Calu3 (cell line): ENCODE measurements around the gene TSPAN18. TPM values are rescaled to one million over a fixed set of nuclear protein-coding genes. Genes with fewer than 3 reads are reported as not detected.

ENCODE experiments used
- BruUV-seq: library from RNA; stranded (reverse); fragments of 400-500 nt; replicated peaks from 2 replicates; lab custom pipeline; 2021; lab: Mats Ljungman, UMichigan
- CTCF ChIA-PET: fragments of 300-600 bp; sonication (Branson Sonifier 250); formaldehyde crosslinking; loops from one replicate; lab custom pipeline; 2022; ENCODE audit warnings: antibody characterized with exemption; lab: Charles Lee
- DNase-seq: peaks from one replicate; pipeline ENCODE4 v3.0.0; 2022
- H3K27ac Mint-ChIP-seq: one replicate; pipeline ENCODE4 v1.8.0; 2022; ENCODE audit warnings: mixed read lengths; ENCODE audit not compliant: unreplicated experiment
- H3K27me3 Mint-ChIP-seq: one replicate; pipeline ENCODE4 v1.8.0; 2022; ENCODE audit warnings: mixed read lengths; ENCODE audit not compliant: unreplicated experiment
- H3K36me3 Mint-ChIP-seq: one replicate; pipeline ENCODE4 v1.8.0; 2022; ENCODE audit warnings: mild to moderate bottlenecking, moderate library complexity, mixed read lengths; ENCODE audit not compliant: insufficient read depth, unreplicated experiment
- H3K4me1 Mint-ChIP-seq: one replicate; pipeline ENCODE4 v1.8.0; 2022; ENCODE audit warnings: mild to moderate bottlenecking, low read depth, mixed read lengths; ENCODE audit not compliant: unreplicated experiment
- H3K4me3 Mint-ChIP-seq: one replicate; pipeline ENCODE4 v1.8.0; 2022; ENCODE audit warnings: mild to moderate bottlenecking, low read depth, moderate library complexity, mixed read lengths; ENCODE audit not compliant: unreplicated experiment
- H3K9me3 Mint-ChIP-seq: one replicate; pipeline ENCODE4 v1.8.0; 2022; ENCODE audit warnings: low read depth, mixed read lengths; ENCODE audit not compliant: unreplicated experiment
- intact Hi-C: fragments of 100-400 bp; cut with micrococcal nuclease; formaldehyde crosslinking; loops from one replicate; pipeline ENCODE4 v1.10.0; 2022; ENCODE audit not compliant: unreplicated experiment
- total RNA-seq: library from RNA; stranded (reverse); gene quantifications from 2 replicates; pipeline ENCODE4 v1.2.3, GENCODE V29; 2022
- TF ChIP-seq, protein P1 (sequence below): fragments of 200-600 bp; IDR thresholded peaks from one replicate; pipeline ENCODE4 v1.8.0; 2022; ENCODE audit warnings: antibody characterized with exemption; ENCODE audit not compliant: unreplicated experiment

Gene TSPAN18
- total RNA-seq, 1 experiment from 2014 or later, result not detected

DNA sequence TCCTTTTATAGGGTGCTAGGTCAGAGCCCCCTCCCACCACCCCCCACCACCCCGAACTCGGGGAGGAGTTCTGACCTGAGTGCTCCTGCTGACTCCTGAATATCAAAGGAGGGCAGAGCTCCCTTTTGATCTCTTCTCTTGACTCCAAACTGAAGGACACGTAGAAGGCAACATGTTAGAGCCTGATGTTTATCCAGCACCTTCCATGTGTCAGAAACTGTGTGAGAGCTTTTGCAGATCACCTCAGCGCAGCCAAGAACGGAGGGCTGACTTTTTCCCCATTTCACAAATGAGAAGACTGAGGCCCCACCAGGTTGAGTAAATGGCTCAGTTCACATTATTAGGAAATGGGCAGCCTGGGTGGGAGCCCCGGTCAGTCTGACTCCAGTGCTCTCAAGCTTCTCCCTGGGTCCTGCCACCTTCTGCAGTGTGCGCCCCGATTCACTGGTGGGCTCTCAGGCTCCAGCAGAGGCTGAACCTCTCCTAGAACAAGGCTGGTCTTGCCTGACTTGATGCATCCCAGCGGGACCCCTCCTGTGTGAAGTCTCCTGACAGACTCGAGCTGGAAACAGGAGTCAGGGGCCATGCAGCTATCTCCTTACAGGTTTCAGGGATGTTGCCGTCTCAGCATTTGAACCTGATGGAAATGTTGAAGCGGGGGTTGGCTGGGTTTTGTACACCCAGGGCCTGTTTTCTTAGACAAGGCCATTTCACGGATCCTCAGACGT, 98.5 kb downstream of the TSPAN18 start:
- TF ChIP-seq, protein P1, sequence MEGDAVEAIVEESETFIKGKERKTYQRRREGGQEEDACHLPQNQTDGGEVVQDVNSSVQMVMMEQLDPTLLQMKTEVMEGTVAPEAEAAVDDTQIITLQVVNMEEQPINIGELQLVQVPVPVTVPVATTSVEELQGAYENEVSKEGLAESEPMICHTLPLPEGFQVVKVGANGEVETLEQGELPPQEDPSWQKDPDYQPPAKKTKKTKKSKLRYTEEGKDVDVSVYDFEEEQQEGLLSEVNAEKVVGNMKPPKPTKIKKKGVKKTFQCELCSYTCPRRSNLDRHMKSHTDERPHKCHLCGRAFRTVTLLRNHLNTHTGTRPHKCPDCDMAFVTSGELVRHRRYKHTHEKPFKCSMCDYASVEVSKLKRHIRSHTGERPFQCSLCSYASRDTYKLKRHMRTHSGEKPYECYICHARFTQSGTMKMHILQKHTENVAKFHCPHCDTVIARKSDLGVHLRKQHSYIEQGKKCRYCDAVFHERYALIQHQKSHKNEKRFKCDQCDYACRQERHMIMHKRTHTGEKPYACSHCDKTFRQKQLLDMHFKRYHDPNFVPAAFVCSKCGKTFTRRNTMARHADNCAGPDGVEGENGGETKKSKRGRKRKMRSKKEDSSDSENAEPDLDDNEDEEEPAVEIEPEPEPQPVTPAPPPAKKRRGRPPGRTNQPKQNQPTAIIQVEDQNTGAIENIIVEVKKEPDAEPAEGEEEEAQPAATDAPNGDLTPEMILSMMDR, result no peak
- H3K36me3 Mint-ChIP-seq, result no peaks in the 10 kb centered on the region
- no peak overlapping the region for H3K27ac Mint-ChIP-seq
- no peak for DNase-seq
- intact Hi-C loops, result no loop called here
- BruUV-seq, result no TSS peak
- peaks cover 3% of the 10 kb centered on the region for H3K9me3 Mint-ChIP-seq
- peaks cover 79% of the 10 kb centered on the region for H3K27me3 Mint-ChIP-seq
- no peak overlapping the region for H3K4me3 Mint-ChIP-seq
- H3K4me1 Mint-ChIP-seq, result no peaks in the 10 kb centered on the region
- CTCF ChIA-PET, result interaction anchor here (1.4 kb wide), 2 partner anchors 10 to 37 kb away, joined by 3 read pairs; no protein-coding TSS in a partner anchor

DNA sequence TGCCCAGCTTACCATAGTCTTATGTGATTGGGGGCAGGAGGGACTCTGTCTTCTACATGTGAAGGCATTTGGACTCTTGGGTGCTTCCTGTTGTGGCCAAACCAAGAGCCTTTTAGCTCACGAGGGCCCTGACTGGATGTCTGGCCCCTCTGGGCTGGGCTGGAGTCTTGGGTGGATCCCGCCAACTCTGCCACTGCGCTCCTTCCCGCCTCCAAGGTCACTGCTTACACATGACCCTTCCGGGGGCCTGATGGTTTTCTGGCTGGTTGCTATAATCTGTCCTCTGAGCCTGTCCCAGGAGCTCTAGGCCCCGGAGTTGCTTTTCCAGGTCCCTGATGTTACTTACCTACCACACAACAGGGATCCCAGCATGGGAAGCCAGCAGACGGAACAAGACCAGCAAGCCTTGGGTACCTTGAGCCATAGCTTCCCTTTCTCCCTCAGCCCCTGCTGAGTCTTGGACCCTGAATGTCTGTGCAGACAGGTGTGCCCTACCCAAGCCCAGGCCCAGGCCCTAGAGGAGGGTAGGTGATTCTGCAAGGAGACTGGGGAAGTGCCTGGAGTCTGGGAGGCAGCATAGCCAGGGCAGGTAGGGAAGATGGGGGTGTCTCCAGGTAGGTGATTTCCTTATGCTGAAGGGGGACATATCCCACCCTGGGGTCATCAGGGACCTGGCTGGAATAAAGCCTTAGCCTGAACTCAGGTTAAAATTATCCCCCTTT, 100.3 kb downstream of the TSPAN18 start:
- no peak for DNase-seq
- TF ChIP-seq, protein P1, result no peak
- Mint-ChIP-seq H3K36me3 (no peaks in the 10 kb centered on the region), H3K4me3 (no peak overlapping the region), H3K27ac (no peak overlapping the region), H3K9me3 (peaks cover 3% of the 10 kb centered on the region), H3K27me3 (peaks cover 70% of the 10 kb centered on the region), H3K4me1 (no peaks in the 10 kb centered on the region)
- BruUV-seq, result no TSS peak
- CTCF ChIA-PET, result no interaction called here
- intact Hi-C loops, result no loop called here

DNA sequence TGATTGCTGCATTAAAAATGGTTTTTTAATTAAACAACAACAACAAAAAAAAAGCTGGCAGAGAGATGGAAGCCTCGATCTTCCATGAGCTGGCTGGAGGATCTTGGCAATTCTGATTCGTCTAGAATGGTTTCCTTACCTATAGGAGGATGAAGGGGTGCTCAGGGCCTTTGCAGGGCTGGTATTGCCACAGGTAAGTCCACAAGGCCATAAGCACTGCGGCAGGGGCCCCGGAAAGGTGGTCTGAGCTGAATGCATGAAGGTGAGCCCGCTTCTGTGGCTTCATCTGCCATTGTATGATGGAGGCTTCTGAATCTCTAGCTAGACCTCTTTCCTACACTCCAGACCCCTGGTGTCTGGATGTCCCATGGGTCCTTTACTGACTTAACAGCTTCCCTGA, 101.5 kb downstream of the TSPAN18 start:
- TF ChIP-seq, protein P1, result no peak
- BruUV-seq, result no TSS peak
- H3K9me3 Mint-ChIP-seq, result peaks cover 1% of the 10 kb centered on the region
- no peak overlapping the region for H3K27ac Mint-ChIP-seq
- CTCF ChIA-PET, result no interaction called here
- H3K4me3 Mint-ChIP-seq, result no peak overlapping the region
- intact Hi-C loops, result no loop called here
- peaks cover 73% of the 10 kb centered on the region for H3K27me3 Mint-ChIP-seq
- DNase-seq, result no peak
- no peaks in the 10 kb centered on the region for H3K36me3 Mint-ChIP-seq
- no peaks in the 10 kb centered on the region for H3K4me1 Mint-ChIP-seq

DNA sequence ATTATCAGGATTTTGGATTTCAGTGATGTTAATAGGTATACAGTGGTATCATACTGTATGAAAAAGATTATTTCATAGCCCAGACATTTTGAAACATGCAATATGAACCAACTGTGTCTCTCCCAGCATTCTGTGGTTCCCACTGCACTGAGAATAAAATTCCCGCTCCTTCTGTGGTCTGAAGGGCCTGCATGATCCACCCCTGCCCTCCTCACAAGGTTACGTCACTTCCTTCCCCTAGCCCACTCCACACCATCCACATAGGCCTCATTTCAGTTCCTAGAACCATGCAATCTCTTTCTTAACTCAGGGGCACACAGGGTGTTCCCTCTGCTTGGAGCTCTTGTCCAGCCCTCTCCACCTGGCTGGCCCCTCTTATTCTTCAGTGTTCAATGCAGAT, 103.1 kb downstream of the TSPAN18 start:
- H3K36me3 Mint-ChIP-seq, result no peaks in the 10 kb centered on the region
- no TSS peak for BruUV-seq
- TF ChIP-seq, protein P1, result no peak
- H3K27ac Mint-ChIP-seq, result no peak overlapping the region
- H3K27me3 Mint-ChIP-seq, result peaks cover 68% of the 10 kb centered on the region
- H3K4me3 Mint-ChIP-seq, result no peak overlapping the region
- no peaks in the 10 kb centered on the region for H3K9me3 Mint-ChIP-seq
- H3K4me1 Mint-ChIP-seq, result peaks cover 8% of the 10 kb centered on the region
- no peak for DNase-seq
- CTCF ChIA-PET, result no interaction called here
- intact Hi-C loops, result no loop called here
